H4 (cell line): Measurements from ENCODE around the gene ZNF552. TPM values are rescaled to one million over a fixed set of nuclear protein-coding genes. Genes with fewer than 3 reads are reported as not detected.
"Not testable (repeated sequence)": the region's sequence is repeated elsewhere in the genome, so short reads cannot be mapped to it uniquely, and the experiment has no call there.

Experiments used
- DNase-seq: peaks from one replicate; pipeline ENCODE4 v3.0.0-alpha.2; 2015; ENCODE audit warnings: low spot score
- total RNA-seq: library from RNA; depleted of rRNA; stranded (reverse); fragments of >200 nt; shearing (Covaris generic); gene quantifications from 2 replicates; pipeline ENCODE4 v1.2.3, GENCODE V29; 2014

ZNF552 gene
- total RNA-seq, 1 experiment from 2014 or later = 4.3 TPM

DNA sequence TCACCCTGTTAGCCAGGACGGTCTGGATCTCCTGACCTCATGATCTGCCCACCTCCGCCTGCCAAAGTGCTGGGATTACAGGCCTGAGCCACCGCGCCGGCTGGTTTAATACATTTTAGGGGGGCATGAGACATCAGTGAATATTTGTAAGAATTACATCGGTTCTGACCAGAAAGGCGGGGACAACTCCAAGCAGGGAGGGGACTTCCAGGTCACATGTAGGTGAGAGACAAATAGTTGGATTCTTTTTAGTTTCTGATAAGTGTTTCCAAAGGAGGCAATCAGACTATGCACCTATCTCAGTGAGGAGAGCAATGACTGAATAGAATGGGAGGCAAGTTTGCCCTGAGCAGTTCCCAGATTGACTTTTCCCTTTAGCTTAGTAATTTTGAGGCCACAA, 3.7 kb upstream of the ZNF552 start:
- DNase-seq = no peak

DNA sequence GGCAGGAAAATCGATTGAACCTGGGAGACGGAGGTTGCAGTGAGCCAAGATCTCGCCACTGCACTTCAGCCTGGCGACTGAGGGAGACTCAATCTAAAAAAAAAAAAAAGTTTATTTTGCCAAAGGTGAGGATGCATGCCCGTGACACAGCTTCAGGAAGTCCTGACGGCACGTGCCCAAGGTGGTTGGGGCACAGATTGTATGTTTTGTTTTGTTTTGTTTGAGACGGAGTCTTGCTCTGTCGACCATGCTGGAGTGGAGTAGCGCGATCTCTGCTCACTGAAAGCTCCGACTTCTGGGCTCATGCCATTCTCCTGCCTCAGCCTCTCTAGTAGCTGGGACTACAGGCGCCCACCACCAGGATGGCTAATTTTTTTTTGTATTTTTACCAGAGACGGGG, 3.3 kb upstream of the ZNF552 start:
- DNase-seq = no peak

DNA sequence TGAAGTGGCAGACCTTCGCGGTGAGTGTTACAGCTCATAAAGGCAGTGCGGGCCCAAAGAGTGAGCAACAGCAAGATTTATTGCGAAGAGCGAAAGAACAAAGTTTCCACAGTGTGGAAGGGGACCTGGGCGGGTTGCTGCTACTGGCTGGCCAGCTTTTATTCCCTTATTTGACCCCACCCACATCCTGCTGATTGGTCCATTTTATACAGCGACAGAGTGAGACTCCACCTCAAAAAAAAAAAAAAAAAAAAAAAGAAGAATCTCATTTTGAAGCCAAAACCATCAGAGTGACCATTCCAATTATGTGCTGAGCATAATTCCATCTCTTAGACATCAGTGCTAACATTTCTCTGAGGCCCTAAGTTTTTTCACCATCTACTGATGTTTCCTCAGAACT, 1.9 kb upstream of the ZNF552 start:
- no peak for DNase-seq

DNA sequence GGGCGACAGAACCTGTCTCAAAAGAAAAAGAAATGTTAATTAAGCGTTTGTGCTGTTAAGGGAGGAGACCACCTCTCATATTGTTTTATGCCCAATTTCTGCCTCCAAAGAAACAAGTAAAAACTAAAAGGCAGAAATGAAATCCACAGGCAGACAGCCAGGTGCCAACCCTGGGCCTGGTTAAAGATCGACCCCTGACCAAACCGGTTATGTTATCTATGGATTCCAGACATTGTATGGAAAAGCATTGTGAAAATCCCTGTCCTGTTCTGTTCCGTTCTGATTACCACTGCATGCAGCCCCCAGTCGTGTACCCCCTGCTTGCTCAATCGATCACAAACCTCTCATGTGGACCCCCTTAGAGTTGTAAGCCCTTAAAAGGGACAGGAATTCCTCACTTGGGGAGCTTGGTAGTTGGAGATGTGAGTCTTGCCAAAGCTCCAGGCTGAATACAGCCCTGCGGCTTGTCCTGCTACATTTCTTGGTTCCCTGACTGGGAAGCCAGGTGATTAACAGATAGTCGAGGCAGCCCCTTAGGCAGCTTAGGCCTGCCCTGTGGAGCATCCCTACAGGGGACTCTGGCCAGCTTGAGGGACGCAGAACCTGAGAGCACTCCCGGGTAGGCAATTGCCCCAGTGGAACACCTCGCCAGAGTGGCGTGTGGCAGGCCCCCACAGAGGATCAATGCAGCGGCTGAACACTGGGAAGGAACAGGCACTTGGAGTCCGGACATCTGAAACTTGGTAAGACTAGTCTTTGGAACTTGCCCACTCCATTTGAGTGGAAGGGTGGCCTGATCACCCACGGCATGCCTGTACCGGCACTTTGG, 748 bp upstream of the ZNF552 start:
- DNase-seq = no peak

DNA sequence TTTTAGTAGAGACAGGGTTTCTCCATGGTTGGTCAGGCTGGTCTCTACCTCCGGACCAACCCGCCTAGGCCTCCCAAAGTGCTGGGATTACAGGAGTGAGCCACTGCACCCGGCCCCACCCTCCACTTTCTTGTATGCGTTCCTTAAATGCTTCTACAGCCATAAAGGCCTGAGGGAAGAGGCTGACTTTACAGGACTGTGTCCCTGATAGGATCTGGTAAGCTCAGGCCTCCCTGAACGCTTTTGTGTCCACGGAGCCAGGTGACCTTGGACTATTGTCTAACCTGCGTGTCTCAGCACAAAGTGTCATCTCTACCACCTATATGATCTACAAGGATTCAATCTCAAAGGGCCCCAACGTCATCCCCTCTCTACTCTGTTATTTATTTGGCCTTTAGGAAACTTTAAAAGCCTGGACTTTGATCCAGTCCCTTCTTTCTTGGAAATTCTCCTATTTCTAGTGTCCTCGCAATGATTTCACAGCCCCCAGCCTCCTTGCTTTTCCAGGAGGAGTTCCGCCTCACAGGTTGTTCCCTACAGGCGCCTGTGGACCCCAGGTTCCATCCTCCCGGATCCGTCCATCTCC, 701 bp downstream of the ZNF552 start:
- DNase-seq = no peak

DNA sequence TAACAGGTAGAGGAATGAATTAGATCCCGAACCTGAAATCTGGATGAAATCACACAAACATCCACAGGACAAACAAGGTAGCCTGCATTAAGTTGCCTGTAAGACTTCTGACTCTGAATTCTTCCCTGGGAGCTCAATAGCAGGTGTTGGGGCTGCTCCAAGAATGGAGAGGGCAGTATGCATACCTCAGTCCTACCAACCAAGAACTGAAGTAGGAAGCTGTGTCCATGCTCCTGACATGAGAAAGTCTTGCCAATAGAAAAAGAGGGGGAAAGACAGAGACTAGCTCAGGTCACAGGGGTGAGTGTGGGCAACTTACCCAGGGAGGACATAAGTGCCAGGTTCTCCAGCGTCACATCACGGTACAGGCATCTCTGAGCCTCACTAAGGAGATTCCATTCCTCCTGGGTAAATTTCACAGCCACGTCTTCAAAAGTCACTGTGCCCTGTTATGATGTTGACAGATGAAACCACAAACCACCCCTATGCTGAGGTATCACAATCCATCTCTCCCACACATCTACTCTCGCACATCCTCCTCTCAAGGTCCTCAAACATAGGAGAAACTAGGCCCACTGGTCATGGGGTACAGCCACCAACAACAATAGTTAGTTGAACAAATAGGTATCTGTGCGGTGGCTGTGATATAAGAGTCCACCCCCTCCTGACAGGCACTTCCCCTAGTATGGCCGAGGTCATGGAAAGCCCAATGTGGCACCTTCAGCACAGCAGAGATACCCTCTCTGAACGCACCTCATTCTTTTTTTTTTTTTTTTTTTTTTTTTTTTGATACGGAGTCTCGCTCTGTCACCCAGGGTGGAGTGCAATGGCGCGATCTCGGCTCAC, 1.5 kb downstream of the ZNF552 start:
- not testable (repeated sequence) for DNase-seq

DNA sequence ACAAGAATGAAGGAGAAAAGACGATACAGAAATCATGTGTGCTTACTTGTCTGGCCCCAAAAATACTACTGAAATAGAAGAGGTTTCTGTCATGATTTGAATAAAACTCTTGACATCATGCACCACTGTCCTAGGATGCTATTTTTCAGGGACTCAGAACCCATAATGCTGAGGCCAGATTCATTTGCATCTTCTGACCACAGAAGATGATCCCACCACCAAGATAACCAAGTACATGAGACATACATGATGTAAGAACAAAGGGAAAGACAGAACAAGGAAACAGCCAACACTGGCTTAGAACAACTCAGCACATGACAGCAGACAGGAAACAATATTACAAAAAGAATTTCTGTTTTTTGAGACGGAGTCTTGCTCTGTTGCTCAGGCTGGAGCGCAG, 2.5 kb downstream of the ZNF552 start:
- no peak for DNase-seq

DNA sequence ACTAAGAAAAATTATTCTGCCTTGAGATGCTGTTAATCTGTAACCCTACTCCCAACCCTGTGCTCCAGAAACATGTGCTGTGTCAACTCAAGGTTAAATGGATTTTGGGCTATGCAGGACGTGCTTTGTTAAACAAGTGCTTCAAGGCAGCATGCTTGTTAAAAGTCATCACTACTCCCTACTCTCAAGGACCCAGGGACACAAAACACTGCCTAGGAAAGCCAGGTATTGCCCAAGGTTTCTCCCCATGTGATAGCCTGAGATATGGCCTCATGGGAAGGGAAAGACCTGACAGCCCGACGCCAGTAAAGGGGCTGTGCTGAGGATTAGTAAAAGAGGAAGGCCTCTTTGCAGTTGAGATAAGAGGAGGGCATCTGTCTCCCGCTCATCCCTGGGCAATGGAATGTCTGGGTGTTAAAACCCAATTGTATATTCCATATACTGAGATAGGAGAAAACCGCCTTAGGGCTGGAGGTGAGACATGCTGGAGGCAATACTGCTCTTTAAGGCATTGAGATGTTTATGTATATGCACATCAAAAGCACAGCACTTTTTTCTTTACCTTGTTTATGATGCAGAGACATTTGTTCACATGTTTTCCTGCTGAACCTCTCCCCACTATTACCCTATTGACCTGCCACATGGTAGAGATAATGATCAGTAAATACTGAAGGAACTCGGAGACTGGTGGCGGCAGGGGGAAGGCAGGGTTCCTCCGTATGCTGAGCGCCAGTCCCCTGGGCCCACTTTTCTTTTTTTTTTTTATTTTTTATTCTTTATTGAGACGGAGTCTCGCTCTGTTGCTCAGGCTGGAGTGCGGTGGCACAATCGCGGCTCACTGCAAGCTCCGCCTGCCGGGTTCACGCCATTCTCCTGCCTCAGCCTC, 4.1 kb downstream of the ZNF552 start:
- DNase-seq = not testable (repeated sequence)

DNA sequence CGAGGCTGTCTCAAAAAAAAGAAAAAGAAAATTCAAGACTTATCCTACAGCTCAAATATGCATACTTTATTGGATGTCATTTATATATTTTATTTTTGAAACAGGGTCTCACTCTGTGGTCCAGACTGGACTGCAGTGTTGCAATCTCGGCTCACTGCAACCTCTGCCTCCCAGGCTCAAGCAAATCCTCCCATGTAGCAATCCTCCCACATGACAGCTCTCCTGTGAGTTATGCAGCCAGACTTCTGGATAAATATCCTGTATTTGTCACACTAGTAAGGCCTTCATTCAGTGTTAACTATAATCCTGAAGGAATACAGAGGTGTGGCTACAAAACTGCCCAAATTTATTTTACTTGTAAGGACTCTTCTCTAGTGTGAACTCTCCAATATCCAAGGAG, 7.2 kb downstream of the ZNF552 start:
- DNase-seq = no peak

DNA sequence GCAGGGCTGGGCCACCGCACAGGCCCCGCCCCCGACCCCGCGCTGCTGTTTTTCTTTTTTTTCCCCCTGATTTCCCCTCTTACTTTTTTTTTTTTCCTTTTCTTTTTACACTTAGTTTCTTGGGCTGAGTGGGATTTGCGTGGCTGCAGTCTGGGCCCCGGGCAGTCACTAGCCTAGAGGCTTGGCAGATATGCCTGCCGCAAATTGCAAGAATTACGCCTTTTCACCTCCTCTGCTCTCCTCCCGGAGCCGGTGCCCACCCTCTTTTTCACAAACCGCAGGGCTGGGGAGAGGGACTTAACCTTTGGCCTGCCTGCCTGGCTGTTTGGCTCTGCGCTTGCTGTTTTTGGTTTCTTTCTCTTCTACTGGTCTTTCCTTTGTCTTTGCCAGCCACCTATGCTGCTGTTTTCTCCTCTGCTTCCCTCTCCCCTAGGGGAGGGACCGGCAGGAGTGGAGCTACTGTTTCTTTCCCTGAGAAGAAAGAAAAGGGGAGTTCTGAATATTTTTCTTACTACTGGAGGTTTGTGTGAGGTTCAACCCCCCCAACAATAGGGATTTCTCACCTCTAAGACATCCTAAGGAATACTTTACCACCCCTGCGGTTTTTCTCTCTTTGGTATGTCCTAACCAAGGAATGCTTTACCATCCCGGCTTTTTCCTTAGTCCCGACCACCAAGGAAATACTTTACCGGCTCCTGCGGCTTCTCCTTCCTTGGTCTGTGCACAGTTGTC, 11.0 kb downstream of the ZNF552 start:
- peak; percentile 88 for DNase-seq

DNA sequence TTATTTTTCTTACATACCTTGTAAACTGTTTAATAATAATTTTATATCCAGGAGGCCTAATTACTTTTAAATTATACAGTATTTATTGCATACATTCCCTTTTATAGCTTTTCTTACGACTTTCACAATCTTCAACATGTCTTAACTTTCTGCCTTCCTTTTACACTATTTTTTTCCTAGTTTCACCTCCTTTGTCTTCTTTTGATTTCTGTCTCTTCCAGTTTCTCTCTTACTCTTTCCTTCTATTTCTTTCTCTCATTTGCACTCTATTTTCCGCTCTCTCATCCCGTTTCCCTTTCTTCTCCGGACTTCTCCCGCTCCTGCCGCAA, 11.5 kb downstream of the ZNF552 start:
- DNase-seq = no peak

DNA sequence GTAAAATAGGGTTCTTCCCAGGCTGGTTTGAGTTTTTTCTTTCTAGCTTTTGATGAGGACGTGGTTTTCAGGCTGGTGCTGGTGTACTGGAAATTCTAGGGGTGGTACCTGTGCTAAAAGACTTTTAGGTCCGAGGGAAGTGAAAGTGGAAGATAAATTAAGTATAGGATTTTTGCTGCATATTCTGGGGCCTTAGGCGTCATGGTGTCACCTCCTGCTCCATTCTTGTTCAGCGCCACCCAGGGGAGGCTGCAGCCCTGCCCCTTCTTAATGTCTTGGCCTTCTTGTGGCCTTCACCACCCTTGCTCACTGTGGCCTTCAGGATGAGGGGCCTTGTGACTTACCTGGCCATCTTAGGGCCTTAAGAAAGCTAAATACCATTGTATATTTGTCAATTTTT, 12.4 kb downstream of the ZNF552 start:
- no peak for DNase-seq

DNA sequence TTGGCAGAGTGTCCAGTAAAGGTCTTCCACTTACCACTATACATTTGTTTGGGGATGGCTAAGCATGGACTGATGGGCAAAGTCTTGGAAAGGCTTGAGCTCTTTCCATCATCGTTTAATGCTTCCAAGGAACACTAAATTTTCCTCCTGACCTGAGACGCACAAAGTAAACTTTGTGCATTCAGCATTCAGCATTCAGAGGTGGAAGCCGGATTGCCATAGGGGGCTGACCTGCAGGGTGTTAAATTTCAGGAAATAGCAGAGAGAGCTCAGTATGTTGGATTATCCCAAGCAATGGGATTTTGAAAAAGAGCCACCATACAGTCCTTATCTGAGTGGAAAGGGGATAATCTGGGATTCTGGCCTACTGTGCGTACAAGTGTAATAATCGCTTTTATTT, 14.0 kb downstream of the ZNF552 start:
- DNase-seq = no peak

DNA sequence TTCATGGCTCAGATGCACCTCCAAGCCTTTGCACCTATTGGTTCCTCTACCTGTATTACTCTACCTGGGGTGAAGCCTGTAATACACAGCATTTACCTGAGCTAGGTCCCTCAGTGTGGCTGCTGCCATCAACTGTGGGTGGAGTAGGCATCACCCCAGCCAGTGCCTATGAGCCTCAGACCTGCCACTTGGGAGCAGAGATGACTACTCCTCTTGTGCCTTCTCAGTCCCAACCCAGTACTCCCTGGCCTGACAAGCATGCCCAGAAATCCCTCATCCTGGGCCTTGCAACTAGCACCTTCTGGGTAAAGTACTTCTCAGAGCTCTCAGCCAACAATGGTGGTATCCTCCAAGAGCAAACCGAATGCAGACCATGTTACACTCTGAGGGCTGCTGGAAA, 18.1 kb downstream of the ZNF552 start:
- not testable (repeated sequence) for DNase-seq

DNA sequence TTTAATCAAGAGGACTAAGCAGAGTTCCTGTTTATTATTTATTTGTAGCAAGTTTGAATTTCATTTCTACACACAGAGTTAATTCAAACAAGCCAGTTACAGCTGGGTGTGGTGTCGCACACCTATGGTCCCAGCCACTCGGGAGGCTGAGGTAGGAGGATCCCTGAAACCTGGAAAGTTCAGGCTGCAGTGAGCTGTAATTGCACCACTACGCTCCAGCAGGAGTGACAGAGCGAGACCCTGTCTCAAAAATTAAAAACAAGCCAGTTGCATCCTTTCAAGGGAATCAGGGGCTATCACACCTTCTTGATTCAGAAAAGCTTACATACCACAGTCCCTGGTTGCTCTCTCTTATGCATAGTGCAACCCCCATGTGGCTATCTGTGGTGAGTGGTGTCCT, 25.4 kb downstream of the ZNF552 start:
- DNase-seq = no peak

DNA sequence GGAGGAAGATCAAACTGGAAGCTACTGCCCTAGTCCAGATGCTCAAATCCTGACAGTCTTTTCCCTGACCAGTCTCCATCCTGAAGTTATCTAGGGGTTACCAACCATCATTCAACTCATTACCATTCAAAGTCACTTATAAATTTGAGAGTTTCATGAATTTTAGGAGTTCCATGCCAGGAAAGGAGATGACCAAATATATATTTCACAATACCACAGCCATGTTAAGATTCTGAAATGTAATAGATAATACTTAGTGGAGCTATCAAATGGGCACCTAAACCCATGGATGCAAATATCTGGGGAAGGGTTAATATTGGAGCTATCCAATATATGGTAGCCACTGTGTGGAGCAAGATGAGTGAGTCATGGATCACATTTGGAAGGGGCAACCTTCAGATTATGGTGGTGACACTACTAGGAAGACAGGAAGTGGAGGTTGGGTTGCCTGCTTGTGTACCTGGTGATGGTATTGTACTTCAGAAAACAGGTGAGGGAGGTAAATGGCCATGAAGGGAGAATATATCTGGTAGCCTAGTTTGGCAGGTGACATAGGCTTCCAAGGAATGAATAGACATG, 26.5 kb downstream of the ZNF552 start:
- DNase-seq = no peak

DNA sequence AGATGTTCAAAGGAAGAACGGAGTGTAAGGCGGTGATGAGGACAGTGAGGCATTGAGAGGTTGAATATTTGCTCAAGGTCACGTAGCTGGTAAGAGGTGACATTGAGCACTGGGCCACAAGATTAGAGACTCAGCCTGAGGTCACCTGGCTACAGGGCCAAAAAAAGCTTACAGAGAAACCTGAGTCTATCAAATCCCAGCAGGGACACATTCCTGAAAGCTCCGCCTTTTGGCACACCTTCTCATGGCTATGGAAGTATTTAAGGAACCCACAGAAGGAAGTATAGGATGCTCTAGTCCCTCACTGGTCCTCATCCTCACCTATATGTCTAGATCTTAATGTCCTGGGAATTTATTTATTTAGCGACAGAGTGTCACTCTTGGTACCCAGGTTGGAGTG, 27.8 kb downstream of the ZNF552 start:
- no peak for DNase-seq

DNA sequence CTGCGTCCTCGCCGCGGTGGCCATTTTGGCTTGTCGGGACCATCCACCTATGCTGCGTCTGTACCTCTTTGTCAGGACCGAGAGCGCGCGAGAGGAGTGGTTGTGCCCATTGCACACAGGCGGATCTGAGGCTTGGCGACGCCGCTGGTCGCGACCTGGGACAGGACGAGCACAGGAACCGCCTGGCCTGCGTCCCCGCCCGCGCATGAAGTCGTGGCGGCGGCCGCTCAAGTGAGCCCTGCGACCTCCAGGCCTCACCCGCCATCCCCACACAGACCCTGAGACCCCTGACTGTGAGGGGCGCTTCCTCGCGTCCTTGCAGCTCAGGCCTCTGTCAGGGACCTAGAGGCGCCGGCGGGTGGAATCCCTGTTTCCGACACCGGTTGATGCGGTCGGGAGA, 28.4 kb downstream of the ZNF552 start:
- DNase-seq = no peak

DNA sequence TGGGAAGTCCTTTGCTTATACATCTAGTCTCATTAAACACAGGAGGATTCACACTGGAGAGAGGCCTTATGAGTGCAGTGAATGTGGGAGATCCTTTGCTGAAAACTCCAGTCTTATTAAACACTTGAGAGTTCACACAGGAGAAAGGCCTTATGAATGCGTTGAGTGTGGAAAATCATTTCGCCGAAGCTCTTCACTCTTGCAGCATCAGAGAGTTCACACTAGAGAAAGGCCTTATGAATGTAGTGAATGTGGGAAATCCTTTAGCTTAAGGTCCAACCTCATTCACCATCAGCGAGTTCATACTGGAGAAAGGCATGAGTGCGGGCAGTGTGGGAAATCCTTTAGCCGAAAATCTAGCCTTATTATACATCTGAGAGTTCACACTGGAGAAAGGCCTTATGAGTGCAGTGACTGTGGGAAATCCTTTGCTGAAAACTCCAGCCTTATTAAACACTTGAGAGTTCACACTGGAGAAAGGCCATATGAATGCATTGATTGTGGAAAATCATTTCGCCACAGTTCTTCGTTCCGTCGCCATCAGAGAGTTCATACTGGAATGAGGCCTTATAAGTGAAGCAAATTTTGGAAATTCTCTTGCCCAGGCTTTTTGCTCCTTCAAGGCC, 35.4 kb downstream of the ZNF552 start:
- no peak for DNase-seq

DNA sequence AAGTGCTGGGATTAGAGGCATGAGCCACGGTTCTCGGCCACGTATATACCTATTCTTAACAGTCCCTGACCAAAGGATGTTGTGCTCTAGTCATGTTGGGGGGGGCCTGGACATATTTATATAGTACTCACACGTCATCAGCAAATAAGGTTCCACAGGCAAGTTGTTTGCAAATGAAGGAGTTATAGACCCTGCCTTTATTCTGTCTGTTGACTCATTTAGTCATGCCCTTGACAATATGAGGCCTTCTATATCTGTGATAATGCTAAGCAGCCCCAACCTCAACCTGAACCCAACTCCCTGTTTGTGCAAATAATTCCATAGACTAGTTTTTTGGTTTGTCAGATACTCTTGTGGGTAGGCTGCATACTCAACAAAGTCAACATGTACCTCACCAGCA, 36.4 kb downstream of the ZNF552 start:
- DNase-seq = no peak
